Measurements from ENCODE around the gene ETV4. TPM values are rescaled to one million over a fixed set of nuclear protein-coding genes. Genes with fewer than 3 reads are reported as not detected.

The ETV4 gene
- polyA plus RNA-seq, 1 of the 3 experiments (the other 2 are of a cell fraction), result 33.2 TPM

DNA sequence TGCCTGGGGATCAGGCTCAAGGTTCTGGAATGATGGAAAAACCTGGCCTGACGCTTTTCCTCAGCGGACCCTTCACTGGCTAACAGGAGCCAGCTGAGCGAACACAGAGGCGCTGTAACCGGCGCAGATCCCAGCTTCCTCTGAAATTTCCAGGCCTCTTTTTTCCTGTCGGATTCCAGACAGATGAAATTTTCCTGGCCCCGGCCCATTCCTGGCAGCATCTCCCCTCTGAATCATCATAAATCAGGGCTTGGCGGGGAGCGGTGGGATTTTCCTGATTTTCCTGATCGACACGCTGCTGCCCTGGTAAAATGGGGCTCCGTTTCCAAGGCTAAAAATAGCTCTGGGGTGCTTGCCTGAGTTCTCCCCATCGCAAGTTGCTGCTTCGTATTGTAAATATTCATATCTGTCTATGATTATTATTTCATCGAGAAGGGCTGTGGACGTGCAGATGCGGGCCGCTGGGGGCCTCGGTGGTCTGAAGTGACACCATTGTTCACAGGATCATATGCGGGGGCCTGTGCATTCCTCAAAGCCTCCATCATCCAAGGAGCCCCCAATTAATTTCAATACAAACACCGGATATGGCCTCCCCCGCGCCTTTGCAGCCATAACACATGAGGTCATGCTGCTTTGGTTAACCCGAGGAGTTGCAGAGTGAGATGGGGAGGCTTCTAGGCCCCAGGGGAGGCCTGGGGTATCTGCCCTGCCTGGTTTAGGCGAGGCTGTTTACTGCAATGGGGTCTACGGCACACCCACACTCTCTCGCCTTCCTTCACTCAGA, 45.8 kb upstream of the ETV4 start (continued):
- peak; percentile 86 for TF ChIP-seq REST (IDR thresholded peaks at IDR 0.05; ENCODE audit: low read depth, low read length)
- peak; percentile 76 for TF ChIP-seq TCF12 (IDR thresholded peaks at IDR 0.05)
- TF ChIP-seq, protein P1, sequence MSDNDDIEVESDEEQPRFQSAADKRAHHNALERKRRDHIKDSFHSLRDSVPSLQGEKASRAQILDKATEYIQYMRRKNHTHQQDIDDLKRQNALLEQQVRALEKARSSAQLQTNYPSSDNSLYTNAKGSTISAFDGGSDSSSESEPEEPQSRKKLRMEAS (IDR thresholded peaks at IDR 0.05; ENCODE audit: low read depth), result peak; percentile 55; the same call in 1 of the 2 replicates
- TF ChIP-seq EP300 (IDR thresholded peaks at IDR 0.05; ENCODE audit: borderline replicate concordance in 1 of 2, low read depth in 1 of 2, low read length in 1 of 2), result peak in 1 of 2 experiments; percentile 68; a peak in 2 of 4 replicates
- TF ChIP-seq MEF2A (IDR thresholded peaks at IDR 0.05; ENCODE audit: borderline replicate concordance, low read depth), result peak; percentile 69; the same call in 1 of the 2 replicates
- no peak for TF ChIP-seq GATA2 (CRISPR knock-in tag; IDR thresholded peaks at IDR 0.05)
- TF ChIP-seq, protein P2, sequence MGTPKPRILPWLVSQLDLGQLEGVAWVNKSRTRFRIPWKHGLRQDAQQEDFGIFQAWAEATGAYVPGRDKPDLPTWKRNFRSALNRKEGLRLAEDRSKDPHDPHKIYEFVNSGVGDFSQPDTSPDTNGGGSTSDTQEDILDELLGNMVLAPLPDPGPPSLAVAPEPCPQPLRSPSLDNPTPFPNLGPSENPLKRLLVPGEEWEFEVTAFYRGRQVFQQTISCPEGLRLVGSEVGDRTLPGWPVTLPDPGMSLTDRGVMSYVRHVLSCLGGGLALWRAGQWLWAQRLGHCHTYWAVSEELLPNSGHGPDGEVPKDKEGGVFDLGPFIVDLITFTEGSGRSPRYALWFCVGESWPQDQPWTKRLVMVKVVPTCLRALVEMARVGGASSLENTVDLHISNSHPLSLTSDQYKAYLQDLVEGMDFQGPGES (IDR thresholded peaks at IDR 0.05; ENCODE audit: low read depth, low read length), result no peak
- TF ChIP-seq FOXJ3 (CRISPR knock-in tag; IDR thresholded peaks at IDR 0.05), result no peak
- peak; percentile 78 for TF ChIP-seq TEAD4 (IDR thresholded peaks at IDR 0.05; ENCODE audit: borderline replicate concordance, insufficient read depth)
- TF ChIP-seq ELF1 (IDR thresholded peaks at IDR 0.05), result no peak

DNA sequence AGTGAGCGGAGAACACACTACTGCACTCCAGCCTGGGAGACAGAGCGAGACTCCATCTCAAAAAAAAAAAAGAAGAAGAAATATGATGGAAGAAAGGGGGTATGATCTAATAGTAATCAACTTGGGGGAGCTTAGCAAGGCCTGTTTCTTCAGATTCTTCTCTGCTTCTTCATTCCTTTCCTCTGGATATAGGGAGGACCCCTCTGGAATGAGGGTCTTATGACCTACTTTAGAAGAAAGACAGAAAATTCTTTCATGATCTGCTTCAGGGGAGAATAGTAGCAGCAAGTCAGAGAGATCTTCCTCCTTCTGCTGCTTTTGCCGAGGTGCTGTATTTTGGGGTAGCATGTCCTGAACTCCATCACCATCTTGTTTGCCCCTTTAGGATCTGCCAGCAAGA, 44.9 kb upstream of the ETV4 start:
- 96% methylated on average over 3 of the region's 3 CpGs for WGBS (ENCODE audit: low lambda C conversion rate)
- Histone ChIP-seq H3K9ac (peak overlapping the region; percentile 71), H3K27me3 (ENCODE audit: insufficient read depth) (no peaks in the 10 kb centered on the region), H3K36me3 (replicated peaks in 1 of 2; ENCODE audit: control insufficient read depth in 1 of 2, insufficient read depth in 2 of 2, low read length in 1 of 2) (no peaks in the 10 kb centered on the region), H4K20me1 (ENCODE audit: insufficient read depth) (no peaks in the 10 kb centered on the region), H3K4me2 (peak overlapping the region; percentile 73), H2AFZ (ENCODE audit: low read depth) (peak overlapping the region; percentile 77; the same call in 1 of the 2 replicates), H3K9me3 (no peaks in the 10 kb centered on the region), H3K27ac (ENCODE audit: low read depth in 2 of 2, low read length in 1 of 2) (peak overlapping the region; percentile 60 to 94; a peak in 3 of 4 replicates), H3F3A (replicated peaks; ENCODE audit: insufficient read depth) (peaks cover 37% of the 10 kb centered on the region), H3K79me2 (ENCODE audit: insufficient read depth) (no peaks in the 10 kb centered on the region), H3K4me1 (ENCODE audit: control insufficient read depth in 1 of 2, insufficient read depth in 2 of 2, low read depth in 1 of 2, low read length in 1 of 2) (peaks cover 6 to 22% of the 10 kb centered on the region in 2 experiments; a peak in 3 of 4 replicates), H3K4me3 (ENCODE audit: low read depth in 2 of 2, low read length in 1 of 2) (0 out of 4 replicates have a peak overlapping the region, but pooled peaks of 1 of the 2 experiments have one; percentile 6), H3K9me2 (no peaks in the 10 kb centered on the region)
- CTCF ChIA-PET, result interaction anchor here (1.2 to 2.8 kb wide), 4 partner anchors 15 to 175 kb away, joined by 3 to 19 read pairs (median 12); no protein-coding TSS in a partner anchor
- no peak for DNase-seq
- TF ChIP-seq FOSL2 (IDR thresholded peaks at IDR 0.05; ENCODE audit: borderline replicate concordance, low read depth) (no peak), MEF2A (IDR thresholded peaks at IDR 0.05; ENCODE audit: borderline replicate concordance, low read depth) (no peak), RAD21 (IDR thresholded peaks at IDR 0.05; ENCODE audit: low read length) (no peak), ZBTB33 (IDR thresholded peaks at IDR 0.05; ENCODE audit: borderline replicate concordance, low read depth) (no peak), RFX5 (IDR thresholded peaks at IDR 0.05; ENCODE audit: low read length) (no peak), SIN3A (IDR thresholded peaks at IDR 0.05; ENCODE audit: borderline replicate concordance, low read depth, low read length) (no peak), MXI1 (IDR thresholded peaks at IDR 0.05; ENCODE audit: low read depth, low read length) (no peak), TAF1 (IDR thresholded peaks at IDR 0.05; ENCODE audit: borderline replicate concordance, low read depth, low read length) (no peak), USF1 (IDR thresholded peaks at IDR 0.05; ENCODE audit: borderline replicate concordance, low read depth) (no peak), FOXM1 (IDR thresholded peaks at IDR 0.05; ENCODE audit: low read depth) (no peak), RCOR1 (IDR thresholded peaks at IDR 0.05; ENCODE audit: low read length) (no peak)
- POLR2A ChIA-PET, result no interaction called here
